GM12878 (cell line): ENCODE data around the gene PKP4. TPM values are rescaled to one million over a fixed set of nuclear protein-coding genes. Genes with fewer than 3 reads are reported as not detected.

Experiments
- ATAC-seq: fragments of 200-7000 bp; cut with Tn5 transposase; 3 replicates; pipeline ENCODE4 v1.9.1; 2020; ENCODE audit warnings: mild to moderate bottlenecking, moderate library complexity
- BruUV-seq: library from RNA; stranded (reverse); fragments of 400-500 nt; replicated peaks from 2 replicates; lab custom pipeline; 2021; lab: Mats Ljungman, UMichigan
- CTCF ChIA-PET: fragments of 300-600 bp; sonication (Branson Sonifier 250); formaldehyde crosslinking; extraction: SDS; loops from one replicate; lab custom pipeline; 2021; ENCODE audit warnings: inconsistent platforms; lab: Yijun Ruan, JAX
- POLR2A ChIA-PET: fragments of 350-600 bp; formaldehyde crosslinking; extraction: SDS; loops from one replicate; lab custom pipeline; 2021; ENCODE audit warnings: inconsistent platforms; lab: Charles Lee
- RAD21 ChIA-PET: fragments of 300-600 bp; sonication (Branson Sonifier 250); formaldehyde crosslinking; loops from one replicate; lab custom pipeline; 2023; ENCODE audit warnings: antibody characterized with exemption; ENCODE audit not compliant: unreplicated experiment; lab: Charles Lee
- SMC1A ChIA-PET: fragments of 300-600 bp; sonication (Branson Sonifier 250); formaldehyde crosslinking; loops from one replicate; lab custom pipeline; 2023; ENCODE audit not compliant: unreplicated experiment, uncharacterized antibody; lab: Charles Lee
- DNase-seq: peaks from one replicate; pipeline ENCODE4 v3.0.0-alpha.2; 2011; ENCODE audit warnings: low read depth, low spot score
- FAIRE-seq: peaks from 3 replicates; lab custom pipeline; 2011; peaks lifted over from hg19 to GRCh38; lab: Jason Lieb, UNC
- H2AFZ ChIP-seq: 2 replicates; pipeline ENCODE4 v1.6.0; 2011; ENCODE audit warnings: low read depth, low read length, control low read depth; ENCODE audit not compliant: control insufficient read depth
- H3K27ac ChIP-seq: 2 replicates; pipeline ENCODE4 v1.5.1; 2011; ENCODE audit warnings: control low read depth; ENCODE audit not compliant: control insufficient read depth, insufficient read depth
- H3K27me3 ChIP-seq, 2 experiments: replicated peaks in 1 of 2; 2 replicates each; pipeline versions ENCODE4 v1.6.0 to v1.6.1; 2011; ENCODE audit warnings: low read length in 1 of 2; ENCODE audit not compliant: control insufficient read depth in 2 of 2, insufficient read depth in 2 of 2
- H3K36me3 ChIP-seq, 2 experiments: 2 replicates each; pipeline ENCODE4 v1.5.1; 2011; ENCODE audit warnings: low read length in 1 of 2; ENCODE audit not compliant: control insufficient read depth in 2 of 2, insufficient read depth in 2 of 2
- H3K4me1 ChIP-seq: 2 replicates; pipeline ENCODE4 v1.6.1; 2011; ENCODE audit warnings: mild to moderate bottlenecking, low read length, moderate library complexity, mixed read lengths; ENCODE audit not compliant: control insufficient read depth, insufficient read depth
- H3K4me2 ChIP-seq: 2 replicates; pipeline ENCODE4 v1.6.0; 2011; ENCODE audit warnings: control low read depth; ENCODE audit not compliant: control insufficient read depth, insufficient read depth
- H3K4me3 ChIP-seq: fragments of 200-600 bp; sonication (generic); 2 replicates; pipeline ENCODE4 v1.5.1; 2016
- H3K79me2 ChIP-seq: 2 replicates; pipeline ENCODE4 v1.6.0; 2011; ENCODE audit warnings: low read length; ENCODE audit not compliant: control insufficient read depth, insufficient read depth
- H3K9ac ChIP-seq: 2 replicates; pipeline ENCODE4 v1.8.0; 2011; ENCODE audit warnings: low read length, control low read depth, mixed read lengths; ENCODE audit not compliant: control insufficient read depth, insufficient read depth
- H3K9me3 ChIP-seq: replicated peaks from 3 replicates; pipeline ENCODE4 v1.5.1; 2011; ENCODE audit warnings: mild to moderate bottlenecking, low read length; ENCODE audit not compliant: control insufficient read depth, insufficient read depth
- H4K20me1 ChIP-seq: 2 replicates; pipeline ENCODE4 v1.6.0; 2011; ENCODE audit not compliant: control insufficient read depth, insufficient read depth
- BCLAF1 ChIP-seq: fragments of 450-650 bp; IDR thresholded peaks from 2 replicates; pipeline ENCODE4 v1.6.1; 2017; ENCODE audit warnings: antibody characterized with exemption, mild to moderate bottlenecking, moderate library complexity
- BHLHE40 ChIP-seq, 2 experiments: fragments of 450-650 bp in 1 of 2; IDR thresholded peaks; 2 replicates each; pipeline ENCODE4 v1.6.1; 2011 to 2017; ENCODE audit warnings: low read depth in 2 of 2, borderline replicate concordance in 1 of 2, improper control_type of control experiment in 1 of 2, low read length in 1 of 2, mild to moderate bottlenecking in 1 of 2
- BRCA1 ChIP-seq: IDR thresholded peaks from 2 replicates; pipeline ENCODE4 v1.6.1; 2011; ENCODE audit warnings: low read depth, low read length, improper control_type of control experiment
- NBN ChIP-seq: fragments of 450-650 bp; IDR thresholded peaks from 2 replicates; pipeline ENCODE4 v1.6.1; 2016
- SPI1 ChIP-seq: IDR thresholded peaks from 2 replicates; pipeline ENCODE4 v1.6.1; 2011; ENCODE audit warnings: low read depth, mild to moderate bottlenecking, low read length, moderate library complexity, borderline replicate concordance; ENCODE audit not compliant: insufficient read depth
- SREBF1 ChIP-seq: IDR thresholded peaks from 2 replicates; pipeline ENCODE4 v1.6.1; 2012; ENCODE audit warnings: mild to moderate bottlenecking, low read length
- SUPT20H ChIP-seq: IDR thresholded peaks from 2 replicates; pipeline ENCODE4 v1.6.1; 2011; ENCODE audit warnings: low read depth, mild to moderate bottlenecking, low read length, moderate library complexity, borderline replicate concordance; ENCODE audit not compliant: control insufficient read depth
- WGBS: methylation state at CpG from one replicate; pipeline ENCODE4 v1.1.6; 2016; ENCODE audit warnings: low lambda C conversion rate; ENCODE audit not compliant: insufficient replicate concordance, insufficient coverage; ENCODE audit errors: missing lambda C conversion rate; 5-methylcytosine and 5-hydroxymethylcytosine counted together
- in situ Hi-C: fragments of 300-500 bp; cut with MboI; formaldehyde crosslinking; loops from 9 replicates; pipeline ENCODE4 v1.14.3; 2018; ENCODE audit warnings: mixed read lengths
- intact Hi-C: fragments of 100-400 bp; cut with micrococcal nuclease; formaldehyde crosslinking; loops from one replicate; pipeline ENCODE4 v1.14.2; 2022; ENCODE audit not compliant: unreplicated experiment
- polyA plus RNA-seq, 11 experiments: library from polyadenylated mRNA; depleted of rRNA in 4 of 11; unstranded in 6 of 11; stranded (reverse) in 5 of 11; fragments of >200 nt; fragmentation: Nextera tagmentation in 4 of 11; fragmentation: Illumina TruSeq in 1 of 11; extraction: Ambion mirVana in 4 of 11; extraction: Trizol in 1 of 11; gene quantifications; 1 replicate in 1 of 11; 2 replicates in 10 of 11; pipeline versions ENCODE4 v1.2.1 to v1.2.3, GENCODE V29; 2011 to 2016; ENCODE audit warnings: inconsistent platforms in 2 of 11, missing spikeins in 2 of 11, low read depth in 1 of 11
- total RNA-seq, 4 experiments: library from RNA; depleted of rRNA in 3 of 4; stranded (reverse); fragments of >200 nt in 3 of 4; fragmentation: Illumina TruSeq in 1 of 4; extraction: Trizol in 1 of 4; gene quantifications; 2 replicates each; pipeline versions ENCODE4 v1.2.1 to v1.2.3, GENCODE V29; 2013 to 2021
- TF ChIP-seq, protein P1 (sequence below): fragments of 450-650 bp; IDR thresholded peaks from 2 replicates; pipeline ENCODE4 v1.6.1; 2016; ENCODE audit warnings: mild to moderate bottlenecking
- TF ChIP-seq, protein P2 (sequence below): IDR thresholded peaks from 2 replicates; pipeline ENCODE4 v1.6.1; 2011; ENCODE audit warnings: low read depth, mild to moderate bottlenecking, low read length, moderate library complexity, borderline replicate concordance; ENCODE audit errors: extremely low read depth

The PKP4 gene
- total and polyA plus RNA-seq, 10 of the 15 experiments (the other 5 are each of a cell fraction or from before 2014, with no cell fraction given), result 4.8 to 35.8 (median 17.7) TPM

DNA sequence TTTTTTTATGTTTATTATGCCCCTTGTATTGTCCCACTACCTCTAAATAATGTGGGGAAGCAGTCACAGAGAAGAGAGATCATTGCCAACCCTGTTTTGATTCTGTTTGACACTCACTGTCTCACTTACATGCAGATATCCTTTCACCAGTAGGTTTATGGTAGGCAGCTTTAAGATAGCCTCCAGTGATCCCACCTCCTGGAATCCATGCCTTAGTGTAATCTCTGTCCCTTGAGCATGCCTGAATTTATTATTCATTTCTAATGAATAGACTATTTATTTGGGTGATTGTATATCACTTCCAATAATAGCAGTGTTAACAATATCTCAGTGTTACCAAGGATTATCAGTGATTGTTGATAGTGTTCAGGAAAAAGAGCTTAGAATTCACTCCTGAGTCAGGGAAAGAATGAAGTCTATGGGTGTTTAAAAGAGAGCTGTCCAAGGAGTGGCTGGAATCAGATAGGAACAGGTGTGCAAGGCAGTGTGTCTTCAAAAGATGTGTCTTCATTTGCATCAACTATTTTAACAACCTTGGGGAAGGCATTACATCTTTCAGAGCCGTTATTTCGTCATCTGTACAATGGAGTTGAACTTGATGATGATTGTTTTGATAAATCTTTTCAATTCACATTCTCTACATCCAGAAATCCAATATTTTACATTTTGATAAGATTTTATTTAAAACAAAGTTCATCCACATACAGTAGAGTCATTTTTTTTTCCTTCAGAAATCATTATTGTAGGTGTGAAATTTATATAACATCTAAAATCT is 31.9 kb downstream of the PKP4 start:
- in situ Hi-C loops, result no loop called here
- no peak for ATAC-seq
- TF ChIP-seq SUPT20H (no peak), SREBF1 (no peak), SPI1 (no peak)
- TF ChIP-seq, all 136 proteins: peak for 0
- Histone ChIP-seq H4K20me1 (no peaks in the 10 kb centered on the region; the same call in 1 of the 2 replicates), H3K36me3 (no peaks in the 10 kb centered on the region), H3K79me2 (no peaks in the 10 kb centered on the region; the same call in 1 of the 2 replicates), H3K27ac (no peak overlapping the region), H3K4me3 (no peak overlapping the region), H3K27me3 (no peaks in the 10 kb centered on the region), H3K9ac (no peak overlapping the region), H3K4me2 (no peak overlapping the region), H3K4me1 (no peaks in the 10 kb centered on the region), H2AFZ (no peak overlapping the region), H3K9me3 (no peaks in the 10 kb centered on the region)
- ChIA-PET CTCF (no interaction called here), SMC1A (interaction anchor here (2.0 kb wide), 1 partner anchor 9 kb away, joined by 6 read pairs; no protein-coding TSS in a partner anchor), POLR2A (no interaction called here), RAD21 (no interaction called here)
- no TSS peak for BruUV-seq
- FAIRE-seq (no peak), DNase-seq (no peak)
- 97% methylated on average over 2 of the region's 2 CpGs for WGBS
- intact Hi-C loops, result no loop called here

GRCh38 chr2:158489366-158490112 is 32.8 kb downstream of the PKP4 start:
- no peaks in the 10 kb centered on the region; the same call in 1 of the 2 replicates for H4K20me1 ChIP-seq
- FAIRE-seq (no peak), DNase-seq (no peak), ATAC-seq (no peak)
- no peak overlapping the region for H3K4me2 ChIP-seq
- no peak overlapping the region for H2AFZ ChIP-seq
- no peak overlapping the region for H3K4me3 ChIP-seq
- H3K27me3 ChIP-seq, result no peaks in the 10 kb centered on the region
- no peaks in the 10 kb centered on the region for H3K9me3 ChIP-seq
- no peaks in the 10 kb centered on the region; the same call in 1 of the 2 replicates for H3K79me2 ChIP-seq
- in situ Hi-C loops (no loop called here), intact Hi-C loops (loop anchor here (5.0 kb wide), 1 partner anchor 193 kb away; no protein-coding TSS in a partner anchor)
- RAD21 ChIA-PET, result interaction anchor here (1.0 kb wide), 1 partner anchor 34 kb away, joined by 3 read pairs; the partner anchor contains the start of gene CCDC148
- POLR2A ChIA-PET, result no interaction called here
- SMC1A ChIA-PET, result interaction anchor here (1.5 to 2.0 kb wide), 2 partner anchors 8 to 11 kb away, joined by 3 to 6 read pairs; no protein-coding TSS in a partner anchor
- CTCF ChIA-PET, result interaction anchor here (0.7 to 1.6 kb wide), 6 partner anchors 10 to 25 kb away, joined by 3 to 4 read pairs (median 4); no protein-coding TSS in a partner anchor
- H3K9ac ChIP-seq, result no peak overlapping the region
- no peaks in the 10 kb centered on the region for H3K4me1 ChIP-seq
- WGBS, result 49% methylated on average over 6 of the region's 6 CpGs
- no peak overlapping the region for H3K27ac ChIP-seq
- no peaks in the 10 kb centered on the region for H3K36me3 ChIP-seq
- no TSS peak for BruUV-seq
- TF ChIP-seq, protein P1, sequence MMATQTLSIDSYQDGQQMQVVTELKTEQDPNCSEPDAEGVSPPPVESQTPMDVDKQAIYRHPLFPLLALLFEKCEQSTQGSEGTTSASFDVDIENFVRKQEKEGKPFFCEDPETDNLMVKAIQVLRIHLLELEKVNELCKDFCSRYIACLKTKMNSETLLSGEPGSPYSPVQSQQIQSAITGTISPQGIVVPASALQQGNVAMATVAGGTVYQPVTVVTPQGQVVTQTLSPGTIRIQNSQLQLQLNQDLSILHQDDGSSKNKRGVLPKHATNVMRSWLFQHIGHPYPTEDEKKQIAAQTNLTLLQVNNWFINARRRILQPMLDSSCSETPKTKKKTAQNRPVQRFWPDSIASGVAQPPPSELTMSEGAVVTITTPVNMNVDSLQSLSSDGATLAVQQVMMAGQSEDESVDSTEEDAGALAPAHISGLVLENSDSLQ, result no peak
- TF ChIP-seq BCLAF1, result no peak
- no peak for TF ChIP-seq BHLHE40 (IDR thresholded peaks at IDR 0.05; ENCODE audit: borderline replicate concordance in 1 of 2, low read depth in 2 of 2, low read length in 1 of 2)
- TF ChIP-seq, protein P2, sequence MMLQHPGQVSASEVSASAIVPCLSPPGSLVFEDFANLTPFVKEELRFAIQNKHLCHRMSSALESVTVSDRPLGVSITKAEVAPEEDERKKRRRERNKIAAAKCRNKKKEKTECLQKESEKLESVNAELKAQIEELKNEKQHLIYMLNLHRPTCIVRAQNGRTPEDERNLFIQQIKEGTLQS, result no peak
- no peak for TF ChIP-seq NBN
- TF ChIP-seq SREBF1, result no peak
- TF ChIP-seq BRCA1, result no peak
